Measurements from ENCODE around the gene SLC38A10. TPM values are rescaled to one million over a fixed set of nuclear protein-coding genes. Genes with fewer than 3 reads are reported as not detected.

The SLC38A10 gene
- total RNA-seq, 1 donor from 2014 or later, result 100 TPM

DNA sequence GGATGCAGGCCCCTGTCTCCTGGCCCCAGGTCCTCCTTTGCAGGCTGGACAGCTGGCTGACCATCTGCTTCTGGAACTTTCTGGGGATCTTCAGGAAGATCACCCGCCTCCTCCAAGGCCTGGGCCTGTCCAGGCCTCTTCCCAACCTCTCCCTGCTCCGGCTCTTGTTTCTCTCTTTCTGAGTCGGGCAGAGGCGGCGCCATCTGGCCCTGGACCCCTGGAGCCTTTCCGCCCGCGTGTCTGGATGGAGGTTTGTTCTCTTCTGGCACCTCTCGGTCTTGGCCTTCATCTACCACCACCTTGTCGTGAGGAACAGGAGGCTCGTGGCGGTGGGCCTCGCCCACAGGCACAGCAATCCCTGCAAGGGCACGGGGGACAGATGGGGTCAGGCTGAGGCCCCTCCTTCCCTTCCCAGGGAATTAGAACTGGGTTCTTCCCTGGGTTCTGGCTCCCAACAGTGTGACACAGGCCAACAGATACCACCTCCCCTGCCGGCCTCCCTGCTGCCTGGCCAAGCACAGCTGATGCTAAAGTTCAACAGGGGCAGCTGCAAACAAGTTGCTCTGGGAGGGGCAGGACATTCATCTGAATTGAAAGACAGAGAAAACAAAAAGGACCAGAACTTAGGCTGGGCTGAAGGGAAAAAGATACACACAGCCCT, 42.7 kb downstream of the SLC38A10 start:
- H3K4me3 ChIP-seq (ENCODE audit: low read depth, low read length), result no peak overlapping the region
- no peaks in the 10 kb centered on the region for H3K36me3 ChIP-seq (ENCODE audit: control insufficient read depth, insufficient read depth, low read length)
- no peaks in the 10 kb centered on the region for H3K27me3 ChIP-seq (ENCODE audit: control insufficient read depth, insufficient read depth, low read length)
- DNase-seq (ENCODE audit: low read depth), result no peak
- no peak for TF ChIP-seq CTCF (IDR thresholded peaks at IDR 0.05; ENCODE audit: insufficient read depth, low read length, poor library complexity, severe bottlenecking)

DNA sequence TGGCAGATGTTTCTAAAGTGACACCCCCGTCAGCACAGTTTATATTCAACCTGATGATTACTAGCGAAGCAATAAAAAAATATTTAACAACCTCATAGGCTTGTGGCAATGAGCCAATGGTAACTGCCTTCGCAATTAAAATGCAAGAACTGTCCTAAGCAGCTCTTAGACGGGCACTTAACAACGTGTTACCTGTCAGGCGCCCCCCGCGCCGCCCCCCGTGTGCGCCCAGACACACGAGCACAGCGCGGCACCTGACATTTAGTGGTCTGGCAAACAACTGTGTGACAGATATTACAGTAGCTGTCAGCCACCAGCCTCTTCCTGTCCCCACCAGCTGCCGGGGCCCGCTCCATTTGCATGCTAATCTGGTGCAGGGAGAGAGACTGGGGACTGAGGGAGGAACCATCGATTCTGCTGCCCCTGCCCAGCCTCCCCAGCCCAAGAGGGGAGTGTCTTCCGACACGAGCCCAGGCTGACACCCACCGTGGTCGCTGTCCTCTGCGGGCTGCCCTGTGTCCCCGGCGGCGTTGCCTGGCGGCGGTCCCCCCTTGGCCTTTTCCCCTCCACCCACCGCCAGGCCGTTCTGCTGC, 43.3 kb downstream of the SLC38A10 start:
- Histone ChIP-seq H3K4me3 (ENCODE audit: low read depth, low read length) (no peak overlapping the region), H3K36me3 (ENCODE audit: control insufficient read depth, insufficient read depth, low read length) (no peaks in the 10 kb centered on the region), H3K27me3 (ENCODE audit: control insufficient read depth, insufficient read depth, low read length) (no peaks in the 10 kb centered on the region)
- TF ChIP-seq CTCF (IDR thresholded peaks at IDR 0.05; ENCODE audit: insufficient read depth, low read length, poor library complexity, severe bottlenecking), result no peak
- no peak for DNase-seq (ENCODE audit: low read depth)

GRCh38 chr17:81251094-81251708, 43.9 kb downstream of the SLC38A10 start:
- TF ChIP-seq CTCF (IDR thresholded peaks at IDR 0.05; ENCODE audit: insufficient read depth, low read length, poor library complexity, severe bottlenecking), result no peak
- Histone ChIP-seq H3K36me3 (ENCODE audit: control insufficient read depth, insufficient read depth, low read length) (no peaks in the 10 kb centered on the region), H3K4me3 (ENCODE audit: low read depth, low read length) (no peak overlapping the region), H3K27me3 (ENCODE audit: control insufficient read depth, insufficient read depth, low read length) (no peaks in the 10 kb centered on the region)
- DNase-seq (ENCODE audit: low read depth), result no peak

DNA sequence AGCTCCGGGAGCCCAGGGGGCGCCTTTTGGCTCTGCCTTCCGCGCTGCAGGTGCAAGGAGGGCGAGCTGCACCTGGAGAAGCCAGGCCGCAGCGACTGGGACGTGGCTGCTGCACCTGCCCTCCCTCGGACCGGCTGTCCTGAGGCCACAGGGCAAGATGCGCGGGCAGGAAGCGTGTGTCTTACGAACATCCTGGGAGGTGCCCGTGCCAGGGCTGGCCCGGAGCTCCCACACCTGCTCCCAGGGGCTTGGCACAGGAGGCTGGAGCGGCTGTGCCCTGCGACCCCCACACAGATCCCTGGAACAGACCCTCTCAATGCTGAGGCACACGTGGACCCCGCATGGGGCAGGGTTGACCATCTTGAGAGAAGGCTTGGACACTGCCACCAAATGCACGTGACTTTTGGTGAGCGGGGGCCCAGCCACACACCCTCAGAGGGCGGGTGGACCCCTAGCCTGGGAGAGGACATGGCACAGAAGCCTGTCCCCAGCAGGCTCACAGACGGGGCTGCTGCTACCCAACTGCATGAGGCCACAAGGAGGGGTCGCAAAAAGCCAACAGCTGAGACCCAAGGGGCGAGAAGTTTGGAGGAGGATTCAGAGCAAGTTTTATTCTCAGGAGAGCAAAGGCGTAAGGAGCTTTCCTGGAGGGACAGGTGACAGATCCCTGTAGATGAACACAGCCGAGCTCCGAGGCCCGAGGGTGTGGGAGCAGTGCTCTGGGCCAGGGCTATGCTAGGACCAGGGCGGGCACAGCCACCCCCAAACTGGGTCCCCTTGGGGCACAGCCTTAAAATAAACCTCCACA, 44.6 kb downstream of the SLC38A10 start:
- Histone ChIP-seq H3K36me3 (ENCODE audit: control insufficient read depth, insufficient read depth, low read length) (no peaks in the 10 kb centered on the region), H3K27me3 (ENCODE audit: control insufficient read depth, insufficient read depth, low read length) (no peaks in the 10 kb centered on the region), H3K4me3 (ENCODE audit: low read depth, low read length) (no peak overlapping the region)
- no peak for TF ChIP-seq CTCF (IDR thresholded peaks at IDR 0.05; ENCODE audit: insufficient read depth, low read length, poor library complexity, severe bottlenecking)
- no peak for DNase-seq (ENCODE audit: low read depth)

DNA sequence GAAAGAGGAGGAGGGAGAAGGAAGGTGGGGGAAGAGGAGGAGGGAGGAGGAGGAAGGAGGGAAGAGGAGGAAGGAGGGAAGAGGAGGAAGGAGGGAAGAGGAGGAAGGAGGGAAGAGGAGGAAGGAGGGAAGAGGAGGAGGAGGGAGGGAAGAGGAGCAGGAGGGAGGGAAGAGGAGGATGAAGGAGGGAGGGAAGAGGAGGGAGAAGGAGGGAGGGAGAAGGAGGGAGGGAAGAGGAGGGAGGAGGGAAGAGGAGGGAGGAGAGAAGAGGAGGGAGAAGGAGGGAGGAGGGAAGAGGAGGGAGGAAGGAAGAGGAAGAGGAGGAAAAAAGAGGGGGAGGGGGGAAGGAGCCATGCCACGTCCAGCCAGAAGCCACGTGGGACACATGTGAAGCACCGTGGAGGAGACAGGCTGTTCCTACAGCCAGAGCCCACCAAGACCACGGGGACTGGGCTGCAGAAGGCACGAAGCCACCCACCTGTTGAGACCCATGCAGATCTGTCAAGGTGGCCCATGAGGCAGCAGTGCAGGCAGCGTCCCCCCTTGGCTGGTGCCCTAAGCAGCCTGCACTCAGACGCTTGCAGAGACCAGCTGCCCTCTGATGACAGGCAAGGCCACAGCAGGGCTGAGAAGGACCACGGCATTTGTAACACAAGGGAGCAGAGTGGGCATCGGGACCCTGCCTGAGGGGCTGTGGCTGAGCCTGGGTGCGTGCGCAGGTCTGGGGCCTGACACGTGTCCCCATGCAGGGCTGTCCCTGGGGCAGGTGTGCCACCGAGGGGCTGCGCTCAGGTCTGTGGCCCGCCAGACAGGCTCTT, 45.7 kb downstream of the SLC38A10 start:
- TF ChIP-seq CTCF (IDR thresholded peaks at IDR 0.05; ENCODE audit: insufficient read depth, low read length, poor library complexity, severe bottlenecking), result no peak
- Histone ChIP-seq H3K36me3 (ENCODE audit: control insufficient read depth, insufficient read depth, low read length) (peaks cover 2% of the 10 kb centered on the region), H3K4me3 (ENCODE audit: low read depth, low read length) (no peak overlapping the region), H3K27me3 (ENCODE audit: control insufficient read depth, insufficient read depth, low read length) (no peaks in the 10 kb centered on the region)
- DNase-seq (ENCODE audit: low read depth), result no peak
